GM21367 (cell line): ENCODE results near the gene GRIPAP1.
A peak's percentile ranks its signal among the peaks of the same experiment; 100 is the strongest.

Source experiments
- ATAC-seq: cut with Tn5 transposase; IDR thresholded peaks from one replicate; pipeline ENCODE4 v1.9.1; 2021; ENCODE audit not compliant: unreplicated experiment

The GRIPAP1 gene, protein sequence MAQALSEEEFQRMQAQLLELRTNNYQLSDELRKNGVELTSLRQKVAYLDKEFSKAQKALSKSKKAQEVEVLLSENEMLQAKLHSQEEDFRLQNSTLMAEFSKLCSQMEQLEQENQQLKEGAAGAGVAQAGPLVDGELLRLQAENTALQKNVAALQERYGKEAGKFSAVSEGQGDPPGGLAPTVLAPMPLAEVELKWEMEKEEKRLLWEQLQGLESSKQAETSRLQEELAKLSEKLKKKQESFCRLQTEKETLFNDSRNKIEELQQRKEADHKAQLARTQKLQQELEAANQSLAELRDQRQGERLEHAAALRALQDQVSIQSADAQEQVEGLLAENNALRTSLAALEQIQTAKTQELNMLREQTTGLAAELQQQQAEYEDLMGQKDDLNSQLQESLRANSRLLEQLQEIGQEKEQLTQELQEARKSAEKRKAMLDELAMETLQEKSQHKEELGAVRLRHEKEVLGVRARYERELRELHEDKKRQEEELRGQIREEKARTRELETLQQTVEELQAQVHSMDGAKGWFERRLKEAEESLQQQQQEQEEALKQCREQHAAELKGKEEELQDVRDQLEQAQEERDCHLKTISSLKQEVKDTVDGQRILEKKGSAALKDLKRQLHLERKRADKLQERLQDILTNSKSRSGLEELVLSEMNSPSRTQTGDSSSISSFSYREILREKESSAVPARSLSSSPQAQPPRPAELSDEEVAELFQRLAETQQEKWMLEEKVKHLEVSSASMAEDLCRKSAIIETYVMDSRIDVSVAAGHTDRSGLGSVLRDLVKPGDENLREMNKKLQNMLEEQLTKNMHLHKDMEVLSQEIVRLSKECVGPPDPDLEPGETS

DNA sequence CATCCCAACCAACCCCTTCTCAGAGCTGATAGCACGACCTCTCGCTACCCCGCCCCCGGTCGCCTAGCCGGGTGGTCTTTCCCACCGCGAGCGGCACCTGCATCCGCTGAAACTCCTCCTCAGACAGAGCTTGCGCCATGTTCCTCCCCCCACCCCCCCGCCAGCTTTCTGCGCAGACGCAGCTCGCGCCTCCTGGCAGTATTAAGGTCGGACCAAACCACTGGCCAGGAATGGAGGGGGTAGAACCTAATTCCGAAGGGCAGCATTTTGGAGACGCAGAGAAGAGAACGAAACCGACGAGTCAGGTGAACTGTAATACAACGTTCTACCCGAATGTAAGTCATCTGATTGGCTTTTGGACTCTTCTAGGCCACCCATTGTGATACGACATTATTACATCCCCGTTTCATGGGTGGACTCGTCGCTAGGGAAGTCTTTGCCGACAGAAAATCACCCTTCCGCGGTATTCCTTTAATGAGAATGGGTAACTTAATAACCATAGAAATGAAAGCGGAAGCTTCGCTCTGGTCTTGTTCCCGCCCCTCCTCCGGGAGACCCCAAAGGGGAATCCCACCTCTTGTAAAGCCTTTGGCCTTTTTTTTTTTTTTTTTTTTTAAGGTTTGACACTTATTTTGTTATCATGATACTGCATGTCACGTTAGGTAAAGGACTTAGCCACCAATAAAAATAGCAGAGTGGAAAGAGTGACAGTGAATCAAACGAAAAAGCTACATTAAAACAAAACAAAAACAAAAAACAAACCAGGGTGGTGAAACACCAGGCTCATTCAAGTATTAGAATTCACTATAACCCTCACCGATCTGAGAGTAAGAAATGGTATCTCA, at the start of gene GRIPAP1:
GRIPAP1 (minus strand) TSS at position 174 of the 845 bp plus-strand sequence; CDS start at position 139, 35 bp downstream.
- peak; percentile 70 for ATAC-seq

DNA sequence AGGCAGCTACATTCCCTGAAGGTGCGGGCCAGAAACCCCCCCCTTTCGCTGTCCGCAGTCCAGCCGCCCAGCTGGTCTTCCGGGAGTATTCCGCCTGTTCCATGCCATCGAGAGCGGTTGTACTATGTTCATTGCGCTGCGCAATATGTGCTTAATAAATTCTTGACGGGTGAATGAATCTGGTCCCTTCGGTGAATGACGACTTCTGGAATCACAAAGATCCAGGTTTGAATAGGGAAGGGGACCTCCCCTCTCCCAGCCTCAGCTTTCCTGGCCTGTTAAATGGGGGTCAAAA, 41.9 kb upstream of the GRIPAP1 start:
- ATAC-seq, result no peak

DNA sequence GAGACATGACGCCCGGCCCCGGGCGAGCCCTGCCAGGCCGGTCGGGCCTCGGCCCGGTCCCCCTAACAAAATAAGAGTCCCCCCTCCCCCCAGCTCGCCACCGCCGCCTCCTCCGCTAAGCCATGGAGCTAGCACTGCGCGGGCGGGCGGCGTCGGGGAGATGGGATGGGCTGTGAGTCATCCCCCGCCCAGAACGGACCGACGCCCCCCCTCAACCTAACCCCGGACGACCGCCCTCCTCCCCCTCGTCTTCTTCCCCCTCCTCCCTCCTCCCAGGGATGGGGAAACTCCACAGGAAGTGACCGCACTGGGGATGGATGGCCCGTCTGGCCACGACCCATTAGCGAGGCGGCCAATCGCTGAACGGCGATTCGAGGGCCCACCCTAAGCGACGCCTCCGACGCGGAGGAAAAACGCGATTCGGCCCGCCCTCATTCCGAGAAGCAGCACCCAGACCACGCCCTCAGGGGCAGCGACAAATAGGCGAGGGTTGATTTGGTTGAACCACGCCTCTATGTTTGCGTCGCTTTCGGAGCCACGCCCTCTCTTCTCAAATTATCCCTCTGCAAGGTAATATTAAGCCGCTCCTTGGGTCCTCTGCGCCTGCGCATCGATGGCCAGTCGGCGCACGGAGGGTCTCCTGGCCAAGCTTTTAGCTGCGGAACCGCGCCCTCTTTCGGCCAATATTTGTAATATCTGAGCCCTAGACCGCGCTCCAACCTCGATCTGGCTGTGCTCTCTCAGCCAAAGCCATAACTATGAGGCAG, 41.3 kb upstream of the GRIPAP1 start, which contains the start of gene TFE3:
TFE3 (minus strand) TSS at position 138 of the 767 bp plus-strand sequence; CDS start at position 7, 131 bp downstream.
- peak; percentile 86 for ATAC-seq

DNA sequence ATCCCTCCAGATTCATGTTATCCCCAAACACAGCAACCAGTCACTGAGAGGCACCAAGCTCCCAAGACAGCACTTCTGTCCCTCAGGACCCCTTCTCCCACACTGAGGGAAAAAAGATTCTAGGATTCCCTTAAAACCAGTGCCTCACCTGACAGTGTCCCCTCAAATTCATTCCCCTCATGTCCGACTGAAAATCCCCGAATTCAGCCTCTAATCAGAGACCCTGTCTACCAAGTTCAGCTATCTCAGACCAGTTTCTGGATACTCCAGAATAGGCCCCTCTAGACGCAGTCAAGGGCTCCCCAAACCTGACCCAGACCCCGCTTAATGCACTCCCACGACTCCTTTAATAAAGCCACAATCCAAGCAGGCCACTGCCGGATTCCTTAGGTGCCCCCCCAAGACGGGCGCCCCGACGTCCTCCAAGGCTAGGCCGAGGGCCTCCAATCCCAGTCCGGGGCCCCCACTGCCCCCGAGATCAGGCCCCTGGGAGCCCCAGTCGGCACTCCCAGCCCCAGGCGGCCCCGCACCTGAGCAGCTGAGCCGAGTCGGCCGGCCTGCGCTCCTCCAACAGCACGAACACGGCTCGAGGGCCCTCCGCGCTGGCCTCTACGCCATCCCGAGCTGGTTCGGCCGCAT, 40.6 kb upstream of the GRIPAP1 start:
- ATAC-seq, result no peak

DNA sequence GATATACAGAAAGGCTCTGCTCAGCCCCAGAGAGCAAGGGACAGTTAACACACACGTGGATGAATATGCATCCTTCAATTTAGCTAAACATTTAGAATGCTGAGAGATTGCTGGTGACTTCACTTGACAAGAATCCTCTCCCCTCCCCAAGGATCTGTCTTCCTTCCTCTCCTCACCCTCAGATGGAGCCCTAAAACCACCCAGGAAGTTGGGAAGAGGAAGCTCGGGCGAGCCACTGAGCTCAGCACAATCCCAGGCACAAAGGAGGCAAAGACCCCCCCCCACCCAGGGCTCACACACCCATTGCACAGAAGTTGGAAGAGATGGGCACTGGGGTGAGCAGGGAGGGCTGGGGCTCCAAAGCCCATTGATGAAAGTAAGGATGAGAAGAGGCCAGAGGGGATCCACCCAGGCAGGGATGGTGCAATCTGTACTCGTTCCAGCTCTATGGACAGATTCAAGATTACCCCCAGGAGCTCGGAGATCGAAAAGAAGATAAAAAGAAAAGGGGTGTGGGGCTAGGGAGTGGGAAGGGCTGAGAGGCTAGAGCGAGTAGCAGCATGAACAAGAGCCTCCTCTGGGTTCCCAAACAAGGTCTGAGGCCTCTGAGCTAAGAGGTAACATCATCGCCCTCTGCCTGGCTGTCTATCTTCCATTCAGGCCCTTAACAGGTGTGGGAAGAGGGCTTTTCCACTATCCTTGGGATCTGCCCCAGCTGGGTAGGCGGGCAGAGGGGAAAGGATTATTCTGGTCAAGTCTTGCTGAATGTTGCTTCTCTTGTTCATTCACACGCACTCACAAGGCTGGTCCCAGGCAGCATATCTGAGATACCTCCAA, 39.9 kb upstream of the GRIPAP1 start:
- ATAC-seq, result no peak

DNA sequence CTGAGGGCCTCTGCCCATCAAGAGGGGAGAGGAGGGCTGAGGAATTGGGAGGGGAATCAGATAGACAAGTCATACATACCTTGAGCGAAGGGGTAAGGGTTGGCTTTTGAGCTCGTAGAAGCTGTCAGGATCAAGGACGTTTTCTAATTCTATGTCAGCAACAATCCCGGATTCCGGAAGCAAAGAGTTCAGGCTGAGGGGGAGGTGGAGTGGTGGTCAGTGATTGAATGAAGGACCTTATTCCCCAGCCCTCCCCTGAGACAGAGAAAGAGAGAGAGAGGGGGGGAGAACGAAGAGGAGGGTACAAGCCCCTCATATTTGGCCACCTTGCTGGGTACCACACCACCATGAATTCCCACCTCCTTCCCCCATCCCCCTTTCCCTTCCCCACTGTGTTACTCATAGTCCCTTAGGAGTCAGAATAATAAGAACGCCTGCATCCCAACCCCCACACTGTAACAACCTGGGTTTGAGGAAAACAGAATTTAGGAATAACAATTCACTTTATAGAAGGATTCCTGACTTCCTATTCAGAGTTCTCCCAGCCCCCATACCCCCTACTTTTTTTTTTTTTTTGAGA, 38.4 kb upstream of the GRIPAP1 start:
- no peak for ATAC-seq

DNA sequence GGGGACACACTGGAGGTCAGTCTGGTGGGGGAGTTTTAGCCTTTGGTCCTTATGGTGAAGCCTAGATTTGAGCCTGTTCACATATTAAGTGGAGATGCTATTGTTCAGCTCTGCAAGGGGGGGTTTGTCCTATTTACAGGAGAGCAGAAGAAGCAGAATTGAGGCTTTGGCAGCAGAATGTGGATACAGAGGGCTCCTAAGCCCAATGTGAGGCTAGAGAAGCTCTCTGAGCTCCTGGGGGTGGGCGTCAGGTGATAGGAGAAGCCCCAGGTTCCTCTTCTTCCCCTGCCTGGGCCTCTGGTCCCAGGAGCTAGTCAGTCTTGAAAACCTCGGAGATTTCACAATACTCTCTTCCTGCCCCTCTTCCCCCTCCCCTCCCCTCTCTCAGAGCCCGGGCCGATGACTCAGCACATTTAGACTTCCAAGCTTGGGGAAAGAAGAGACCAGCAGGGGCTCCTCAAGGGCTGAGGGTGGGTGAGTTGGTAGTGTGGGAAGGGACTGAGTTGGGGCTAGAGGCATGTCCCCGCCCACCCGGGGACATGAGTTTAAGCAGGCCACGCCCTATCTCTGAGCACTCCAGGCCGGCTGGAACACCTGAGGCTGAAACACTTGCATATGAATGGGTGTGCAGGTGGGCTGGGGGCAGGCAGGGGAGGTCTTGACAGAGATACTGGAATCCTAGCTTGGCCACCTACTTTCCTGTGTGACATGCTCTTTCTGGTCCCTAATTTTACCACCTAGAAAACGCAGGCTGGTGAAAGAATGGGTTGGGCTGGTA, 37.7 kb upstream of the GRIPAP1 start:
- no peak for ATAC-seq

DNA sequence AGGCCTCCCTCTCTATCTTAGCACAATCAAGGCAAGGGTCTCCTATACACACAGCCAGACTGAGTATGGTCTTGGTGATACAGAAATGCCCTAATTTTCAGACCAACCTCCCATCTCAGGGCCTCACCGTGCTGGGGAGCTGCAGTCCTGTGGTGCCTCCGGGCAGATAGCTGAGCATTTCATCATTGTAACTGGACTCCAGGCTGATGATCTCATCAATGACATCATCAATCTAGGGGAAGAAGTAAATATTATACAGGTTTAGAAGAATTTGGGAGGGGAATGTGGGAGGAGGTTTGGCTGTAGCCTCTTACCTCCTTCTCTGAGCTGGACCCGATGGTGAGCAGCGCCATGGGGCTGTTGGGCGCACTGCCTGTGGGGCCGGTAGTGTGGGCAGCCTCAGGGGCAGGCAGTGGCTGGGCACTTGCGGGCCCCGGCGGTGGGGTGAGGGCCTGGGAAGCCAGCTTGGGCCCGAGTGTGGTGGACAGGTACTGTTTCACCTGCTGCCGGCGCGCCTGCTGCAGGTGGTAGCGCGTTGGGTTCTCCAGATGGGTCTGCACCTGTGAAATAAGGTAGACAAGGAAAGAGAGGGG, 35.9 kb upstream of the GRIPAP1 start:
- ATAC-seq, result no peak

DNA sequence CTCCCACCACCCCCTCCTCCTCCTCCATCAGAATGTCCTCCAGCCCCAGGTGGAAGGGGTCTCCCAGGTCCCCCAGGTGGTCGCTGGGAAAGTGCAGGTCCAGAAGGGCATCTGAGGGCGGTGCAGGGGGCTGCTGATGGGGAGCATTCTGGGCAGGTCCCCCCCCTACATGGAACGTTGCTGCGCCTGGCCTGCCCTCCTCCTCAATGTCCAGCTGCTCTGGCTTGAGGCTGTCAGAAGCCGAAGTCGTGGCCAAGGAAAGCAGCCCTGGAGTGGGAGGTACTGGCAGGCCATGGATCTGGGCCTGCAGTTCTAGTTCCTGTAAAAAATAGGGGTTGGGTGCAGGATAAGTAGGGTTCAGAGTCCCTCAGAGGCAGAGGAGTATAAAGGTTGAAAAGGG, 28.2 kb upstream of the GRIPAP1 start:
- ATAC-seq, result no peak

DNA sequence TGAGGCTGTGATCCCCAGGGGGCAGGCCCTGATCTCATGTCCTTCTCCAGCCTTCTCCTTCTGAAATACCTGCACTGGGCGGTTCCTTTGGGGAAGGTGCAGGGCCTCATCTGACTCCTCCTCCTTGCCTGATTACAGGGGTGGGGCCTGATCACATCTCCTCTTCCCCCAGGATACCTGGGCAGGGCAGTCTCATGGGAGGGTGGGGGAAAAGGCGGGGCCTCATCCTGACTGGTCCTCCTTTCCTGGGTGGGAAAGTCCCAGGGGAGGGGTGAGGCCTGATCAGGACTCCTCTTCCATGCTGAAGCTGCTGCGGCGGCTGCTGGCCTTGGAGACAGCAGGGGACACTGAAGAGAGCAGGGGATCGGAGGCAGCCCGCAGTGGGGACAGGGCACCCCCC, 27.8 kb upstream of the GRIPAP1 start:
- ATAC-seq, result no peak

DNA sequence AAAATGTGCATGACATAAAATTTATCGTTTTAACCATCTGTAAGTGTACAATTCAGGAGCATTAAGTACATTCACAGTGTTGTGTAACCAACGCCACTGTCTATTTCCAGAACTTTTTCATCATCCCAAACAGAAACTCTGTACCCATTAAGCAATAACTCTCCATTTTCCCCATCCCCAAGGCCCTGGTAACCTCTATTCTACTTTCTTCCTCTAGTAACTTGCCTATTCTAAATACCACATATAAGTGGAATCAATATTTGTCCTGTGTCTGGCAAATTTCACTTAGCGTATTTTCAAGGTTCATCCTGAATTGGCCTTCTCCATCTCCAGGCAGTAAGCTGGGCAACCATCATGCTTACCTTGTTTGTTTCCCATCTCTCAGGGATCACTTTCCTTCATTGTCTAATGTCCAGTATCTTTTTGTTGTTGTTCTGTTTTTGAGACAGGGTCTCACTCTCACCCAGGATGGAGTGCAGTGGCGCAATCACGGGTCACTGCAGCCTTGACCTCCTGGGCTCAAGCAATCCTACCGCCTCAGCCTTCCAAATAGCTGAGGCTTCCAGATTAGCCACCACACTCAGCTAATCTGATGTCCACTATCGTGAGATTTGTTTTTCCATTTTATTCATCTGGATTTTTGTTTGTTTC, 17.7 kb upstream of the GRIPAP1 start:
- ATAC-seq, result no peak

DNA sequence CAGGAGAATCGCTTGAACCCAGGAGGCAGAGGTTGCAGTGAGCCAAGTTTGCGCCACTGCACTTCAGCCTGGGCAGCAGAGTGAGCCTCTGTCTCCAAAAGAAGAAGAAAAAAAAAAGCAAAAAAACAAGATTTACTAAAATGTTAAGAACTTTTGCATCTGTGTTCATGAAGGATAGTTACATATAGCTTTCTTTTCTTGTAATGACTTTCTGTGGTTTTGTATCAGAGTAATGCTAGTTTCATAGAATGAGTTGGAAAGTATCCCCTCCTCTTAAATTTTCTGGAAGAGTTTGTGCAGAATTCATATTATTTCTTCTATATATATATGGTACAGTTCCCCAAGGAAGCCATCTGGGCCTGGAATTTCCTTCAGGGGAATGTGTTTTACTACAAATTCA, 17.0 kb upstream of the GRIPAP1 start:
- no peak for ATAC-seq

DNA sequence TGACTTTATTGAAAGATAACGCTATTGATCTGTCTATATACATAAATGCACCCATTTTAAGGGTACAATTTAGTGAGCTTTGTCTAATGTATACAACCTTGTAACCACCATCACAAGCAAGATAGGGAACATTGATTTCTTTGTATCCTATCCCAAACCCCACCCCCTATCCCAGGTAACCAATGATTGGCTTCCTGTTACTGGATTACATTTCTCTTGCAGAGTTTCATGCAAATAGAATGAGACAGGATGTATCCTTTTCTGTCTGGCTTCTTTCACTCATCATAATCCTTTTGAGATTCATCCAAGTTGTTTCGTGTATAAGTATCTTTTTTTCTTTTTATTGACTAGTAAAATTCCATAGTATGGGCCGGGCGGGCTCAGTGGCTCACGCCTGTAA, 1.6 kb upstream of the GRIPAP1 start:
- no peak for ATAC-seq

DNA sequence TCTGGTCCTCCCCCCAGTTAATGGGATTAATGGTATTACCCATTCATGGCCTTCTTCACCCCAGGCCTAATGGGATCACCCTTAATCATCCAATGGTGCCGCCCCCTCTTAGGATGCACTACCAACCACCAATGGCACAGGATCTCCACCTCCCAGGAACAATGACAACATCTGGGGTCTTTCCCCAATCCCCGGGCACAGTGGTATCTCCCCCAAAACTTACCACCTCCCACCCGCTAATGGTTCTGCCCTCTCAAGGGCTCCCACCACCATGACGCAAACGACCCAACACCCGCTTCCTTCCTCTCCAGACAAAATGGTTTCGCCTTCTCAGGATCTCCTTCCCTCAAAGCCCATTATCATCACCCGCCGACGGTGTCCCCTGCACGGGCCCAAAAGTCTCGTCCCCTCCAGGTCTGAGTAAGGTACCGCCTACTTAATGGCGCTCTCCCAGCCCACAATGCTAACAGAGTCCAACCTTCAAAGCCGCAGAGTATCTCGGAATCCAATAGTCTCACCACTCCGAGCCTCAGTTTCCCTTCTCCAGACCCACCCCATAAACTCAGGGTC, 458 bp downstream of the GRIPAP1 start:
- ATAC-seq, result no peak

DNA sequence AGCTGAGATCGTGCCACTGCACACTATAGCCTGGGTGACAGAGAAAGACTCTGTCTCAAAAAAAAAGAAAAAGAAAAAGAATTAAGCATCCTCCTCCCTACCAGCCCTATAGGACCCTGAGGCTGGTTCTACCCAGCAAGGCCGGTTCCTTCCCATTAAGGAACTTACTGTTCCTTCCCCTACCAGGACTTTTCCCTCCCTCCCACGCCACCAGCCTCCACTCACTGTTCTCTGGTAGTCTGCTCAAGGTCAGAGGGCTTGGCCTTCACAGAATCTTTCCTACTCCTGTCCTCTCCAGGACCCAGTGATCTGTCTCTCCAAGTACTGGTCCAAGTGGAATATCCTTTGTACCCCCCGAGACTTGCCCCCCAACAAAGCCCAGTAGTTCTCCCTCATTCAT, 1.4 kb downstream of the GRIPAP1 start:
- no peak for ATAC-seq

DNA sequence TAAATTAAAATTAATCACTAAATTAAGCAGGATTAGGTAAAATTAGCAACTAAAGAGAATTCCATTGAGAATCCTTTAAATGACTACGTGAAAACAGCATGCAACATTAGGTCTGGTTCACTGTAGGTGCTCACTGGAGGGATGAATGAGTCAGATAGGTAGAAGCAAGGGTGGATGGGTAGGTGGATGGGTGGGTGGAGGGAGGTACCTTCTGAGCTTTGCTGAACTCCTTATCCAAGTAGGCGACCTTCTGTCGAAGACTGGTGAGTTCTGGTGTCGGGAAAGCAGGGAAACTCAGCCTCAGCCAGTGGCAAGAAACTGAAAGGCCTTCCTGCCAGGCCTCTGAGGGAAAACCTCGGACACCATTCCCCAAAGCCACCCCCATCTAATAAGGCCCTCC, 3.0 kb downstream of the GRIPAP1 start:
- ATAC-seq, result no peak

DNA sequence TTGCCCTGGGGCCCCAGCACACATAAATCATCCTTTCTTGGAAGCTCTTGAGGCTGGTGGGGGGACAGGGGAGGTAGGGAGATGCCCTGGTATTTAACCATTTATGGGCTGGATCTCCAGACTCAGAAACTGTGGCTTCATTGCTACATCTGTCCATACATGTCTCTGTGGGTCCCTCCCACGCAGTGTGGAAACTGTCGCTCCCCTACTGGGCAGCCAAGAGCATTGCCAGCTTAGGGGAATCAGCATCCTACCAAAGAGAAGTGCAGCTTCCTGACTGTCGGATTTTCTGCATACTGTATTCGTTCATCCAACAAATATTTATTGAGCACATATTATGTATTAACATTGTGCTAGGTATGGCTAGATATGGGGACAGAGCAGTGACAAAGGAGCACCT, 3.7 kb downstream of the GRIPAP1 start:
- no peak for ATAC-seq
